ENCODE measurements around the gene NDUFAF5.
A peak's percentile ranks its signal among the peaks of the same experiment; 100 is the strongest.
"Not testable (repeated sequence)": the region's sequence is repeated elsewhere in the genome, so short reads cannot be mapped to it uniquely, and the experiment has no call there.

Gene NDUFAF5

GRCh38 chr20:13784893-13785715, at the start of gene NDUFAF5, which contains the start of gene ESF1:
Gene NDUFAF5 (plus strand): TSS chr20:13785028. CDS start chr20:13785069, 41 bp downstream.
Gene ESF1 (minus strand): TSS chr20:13784919. CDS start chr20:13783140, 1,779 bp downstream.
- peak; percentile 82 to 85 for DNase-seq (ENCODE audit: low read depth in 2 of 2)

- no peak for DNase-seq (ENCODE audit: low read depth in 2 of 2)
Measured at GRCh38 chr20:13735826-13736225, 49.0 kb upstream of the NDUFAF5 start.

GRCh38 chr20:13736436-13737191, 48.2 kb upstream of the NDUFAF5 start:
- DNase-seq (ENCODE audit: low read depth in 2 of 2): no peak

GRCh38 chr20:13738187-13738586, 46.6 kb upstream of the NDUFAF5 start:
- DNase-seq (ENCODE audit: low read depth in 2 of 2): not testable (repeated sequence)

- DNase-seq (ENCODE audit: low read depth in 2 of 2): no peak
Measured at GRCh38 chr20:13739731-13740649, 44.8 kb upstream of the NDUFAF5 start.

GRCh38 chr20:13741879-13742278, 42.9 kb upstream of the NDUFAF5 start:
- no peak for DNase-seq (ENCODE audit: low read depth in 2 of 2)

GRCh38 chr20:13744352-13744751, 40.5 kb upstream of the NDUFAF5 start:
- DNase-seq (ENCODE audit: low read depth in 2 of 2): no peak

- DNase-seq (ENCODE audit: low read depth in 2 of 2): no peak
Measured at GRCh38 chr20:13745784-13746183, 39.0 kb upstream of the NDUFAF5 start.

GRCh38 chr20:13749811-13750210, 35.0 kb upstream of the NDUFAF5 start:
- no peak for DNase-seq (ENCODE audit: low read depth in 2 of 2)

GRCh38 chr20:13753436-13754036, 31.3 kb upstream of the NDUFAF5 start:
- DNase-seq (ENCODE audit: low read depth in 2 of 2): no peak

GRCh38 chr20:13755809-13756208, 29.0 kb upstream of the NDUFAF5 start:
- DNase-seq (ENCODE audit: low read depth in 2 of 2): no peak

GRCh38 chr20:13756551-13756950, 28.3 kb upstream of the NDUFAF5 start:
- DNase-seq (ENCODE audit: low read depth in 2 of 2): no peak

GRCh38 chr20:13758884-13759283, 25.9 kb upstream of the NDUFAF5 start:
- DNase-seq (ENCODE audit: low read depth in 2 of 2): no peak

GRCh38 chr20:13760451-13760946, 24.3 kb upstream of the NDUFAF5 start:
- not testable (repeated sequence) for DNase-seq (ENCODE audit: low read depth in 2 of 2)

GRCh38 chr20:13765299-13765698, 19.5 kb upstream of the NDUFAF5 start:
- no peak for DNase-seq (ENCODE audit: low read depth in 2 of 2)

- DNase-seq (ENCODE audit: low read depth in 2 of 2): no peak
Measured at GRCh38 chr20:13765868-13766416, 18.9 kb upstream of the NDUFAF5 start.

- no peak for DNase-seq (ENCODE audit: low read depth in 2 of 2)
Measured at GRCh38 chr20:13770141-13770540, 14.7 kb upstream of the NDUFAF5 start.

GRCh38 chr20:13771853-13772453, 12.9 kb upstream of the NDUFAF5 start:
- no peak for DNase-seq (ENCODE audit: low read depth in 2 of 2)

- no peak for DNase-seq (ENCODE audit: low read depth in 2 of 2)
Measured at GRCh38 chr20:13772529-13772928, 12.3 kb upstream of the NDUFAF5 start.

GRCh38 chr20:13775867-13776266, 9.0 kb upstream of the NDUFAF5 start:
- no peak for DNase-seq (ENCODE audit: low read depth in 2 of 2)

Measured in stimulated activated CD4-positive, alpha-beta T cell treated with anti-CD3 and anti-CD28 coated beads, Interleukin-1b, Interleukin-23, amount 100 ng/mL, for 4 hours (primary cell).